ENCODE results near the gene NDUFA8. TPM values are rescaled to one million over a fixed set of nuclear protein-coding genes. Genes with fewer than 3 reads are reported as not detected.

Gene NDUFA8
- total RNA-seq, 4 donors from 2014 or later = 17.2 to 33.8 (median 28.9) TPM

DNA sequence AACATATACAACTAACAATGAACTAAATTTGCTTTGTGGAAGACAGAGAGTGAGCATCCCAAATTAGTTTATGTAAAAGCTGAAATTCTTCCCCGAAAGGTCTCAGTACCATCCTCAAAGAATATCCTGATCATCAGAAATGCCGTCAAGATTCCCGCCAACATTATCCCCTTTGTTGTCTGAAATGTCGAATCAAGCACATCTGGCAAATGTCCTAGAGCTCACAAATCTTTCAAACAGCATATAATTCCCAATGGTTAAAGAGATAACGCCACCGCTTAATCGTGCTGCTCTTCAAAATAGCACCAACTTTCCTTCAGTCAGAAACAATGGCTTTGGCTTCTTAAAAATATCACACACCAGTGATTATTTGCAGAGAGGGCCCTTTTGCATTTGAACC is 23.9 kb upstream of the NDUFA8 start:
- intact Hi-C loops (cut with DNase I; ENCODE audit: low total_unique reads) = no loop called here
- TF ChIP-seq, protein P1, sequence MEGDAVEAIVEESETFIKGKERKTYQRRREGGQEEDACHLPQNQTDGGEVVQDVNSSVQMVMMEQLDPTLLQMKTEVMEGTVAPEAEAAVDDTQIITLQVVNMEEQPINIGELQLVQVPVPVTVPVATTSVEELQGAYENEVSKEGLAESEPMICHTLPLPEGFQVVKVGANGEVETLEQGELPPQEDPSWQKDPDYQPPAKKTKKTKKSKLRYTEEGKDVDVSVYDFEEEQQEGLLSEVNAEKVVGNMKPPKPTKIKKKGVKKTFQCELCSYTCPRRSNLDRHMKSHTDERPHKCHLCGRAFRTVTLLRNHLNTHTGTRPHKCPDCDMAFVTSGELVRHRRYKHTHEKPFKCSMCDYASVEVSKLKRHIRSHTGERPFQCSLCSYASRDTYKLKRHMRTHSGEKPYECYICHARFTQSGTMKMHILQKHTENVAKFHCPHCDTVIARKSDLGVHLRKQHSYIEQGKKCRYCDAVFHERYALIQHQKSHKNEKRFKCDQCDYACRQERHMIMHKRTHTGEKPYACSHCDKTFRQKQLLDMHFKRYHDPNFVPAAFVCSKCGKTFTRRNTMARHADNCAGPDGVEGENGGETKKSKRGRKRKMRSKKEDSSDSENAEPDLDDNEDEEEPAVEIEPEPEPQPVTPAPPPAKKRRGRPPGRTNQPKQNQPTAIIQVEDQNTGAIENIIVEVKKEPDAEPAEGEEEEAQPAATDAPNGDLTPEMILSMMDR (IDR thresholded peaks at IDR 0.05) = no peak
- no peak for TF ChIP-seq POLR2A (IDR thresholded peaks at IDR 0.05)
- 39% methylated on average over 7 of the region's 7 CpGs for WGBS, 2 donors
- H3K4me3 ChIP-seq (ENCODE audit: low read depth, poor library complexity, severe bottlenecking) = no peak overlapping the region
- DNase-seq (ENCODE audit: low spot score in 2 of 2) = no peak

DNA sequence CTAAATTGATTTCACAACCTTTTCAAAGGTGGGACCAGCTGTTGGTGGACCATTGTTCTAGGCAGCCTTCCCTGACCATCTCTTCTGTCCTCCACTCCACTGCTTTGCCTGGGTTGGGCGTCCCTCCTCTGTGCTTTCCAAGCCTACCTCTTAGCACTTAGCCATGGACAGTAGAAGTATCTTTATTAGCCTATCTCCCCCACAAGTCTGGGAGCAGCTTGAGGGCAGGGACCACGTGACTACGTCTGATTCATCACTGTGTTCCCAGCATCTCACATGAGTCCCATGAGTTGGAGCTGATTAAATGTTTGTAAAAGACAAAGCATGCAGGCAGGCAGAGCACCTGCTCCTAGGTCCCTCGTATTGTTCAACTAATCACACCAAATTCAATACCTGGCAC is 21.1 kb upstream of the NDUFA8 start:
- intact Hi-C loops (cut with DNase I; ENCODE audit: low total_unique reads) = no loop called here
- WGBS, 2 donors = 23 to 70% methylated on average over 4 of the region's 4 CpGs
- no peak overlapping the region for H3K4me3 ChIP-seq (ENCODE audit: low read depth, poor library complexity, severe bottlenecking)
- no peak for TF ChIP-seq POLR2A (IDR thresholded peaks at IDR 0.05)
- TF ChIP-seq, protein P1 (IDR thresholded peaks at IDR 0.05) = no peak
- DNase-seq (ENCODE audit: low spot score in 2 of 2) = no peak

DNA sequence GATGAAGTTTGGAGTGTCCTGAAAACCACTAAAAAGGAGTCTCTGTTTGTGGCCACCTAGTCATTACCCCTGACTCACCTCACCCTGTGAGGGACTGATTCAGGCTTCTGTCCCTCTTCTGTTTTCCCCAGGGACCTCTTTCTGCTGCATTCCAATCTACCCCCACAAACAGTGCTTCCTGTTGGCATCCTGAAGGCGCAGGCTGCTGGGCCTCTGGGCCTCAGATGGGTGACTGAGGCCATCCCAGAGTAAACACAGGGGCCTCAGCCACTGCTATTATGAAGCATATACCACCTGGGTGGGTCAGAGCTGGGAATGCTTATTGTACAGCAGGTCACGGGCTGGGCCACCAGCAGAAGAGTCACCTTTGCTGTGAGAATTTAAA is 20.1 kb upstream of the NDUFA8 start:
- no peak for DNase-seq (ENCODE audit: low spot score in 2 of 2)
- 79 to 81% methylated on average over 2 of the region's 2 CpGs for WGBS, 2 donors
- intact Hi-C loops (cut with DNase I; ENCODE audit: low total_unique reads) = no loop called here
- no peak for TF ChIP-seq POLR2A (IDR thresholded peaks at IDR 0.05)
- TF ChIP-seq, protein P1 (IDR thresholded peaks at IDR 0.05) = no peak
- no peak overlapping the region for H3K4me3 ChIP-seq (ENCODE audit: low read depth, poor library complexity, severe bottlenecking)

DNA sequence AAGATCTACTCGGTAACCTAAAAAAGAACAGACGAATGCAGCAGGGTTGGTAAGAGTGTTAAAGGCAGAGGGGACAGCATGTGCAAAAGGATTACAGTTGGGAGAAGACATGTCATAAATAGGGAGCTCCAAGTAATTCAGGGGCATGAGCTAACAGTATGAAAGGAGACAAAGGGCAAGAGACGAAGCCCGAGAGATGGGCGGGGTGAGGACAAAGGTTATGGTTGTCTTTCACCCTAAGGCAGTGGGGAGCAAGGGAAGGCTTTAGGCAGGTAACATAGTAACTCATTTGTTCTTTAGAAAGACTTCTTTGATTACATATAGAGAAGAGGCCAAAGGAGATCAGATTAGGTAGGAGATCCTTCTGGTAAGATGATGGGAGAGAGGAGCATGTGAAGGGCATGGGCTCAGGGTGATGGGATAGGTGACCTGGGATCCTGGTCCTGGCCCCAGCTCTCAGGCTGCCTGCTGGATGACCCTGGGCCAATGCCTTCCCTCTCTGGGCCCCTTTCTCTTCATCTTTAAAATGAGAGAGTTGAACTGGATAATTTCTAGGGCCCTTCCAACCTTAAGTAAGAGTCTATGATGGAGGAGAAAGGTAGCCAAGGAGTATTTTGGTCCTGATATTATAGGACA is 19.6 kb upstream of the NDUFA8 start:
- intact Hi-C loops (cut with DNase I; ENCODE audit: low total_unique reads) = no loop called here
- TF ChIP-seq POLR2A (IDR thresholded peaks at IDR 0.05) = no peak
- TF ChIP-seq, protein P1 (IDR thresholded peaks at IDR 0.05) = no peak
- H3K4me3 ChIP-seq (ENCODE audit: low read depth, poor library complexity, severe bottlenecking) = no peak overlapping the region
- WGBS, 2 donors = 72 to 75% methylated on average over 5 of the region's 5 CpGs
- no peak for DNase-seq (ENCODE audit: low spot score in 2 of 2)

DNA sequence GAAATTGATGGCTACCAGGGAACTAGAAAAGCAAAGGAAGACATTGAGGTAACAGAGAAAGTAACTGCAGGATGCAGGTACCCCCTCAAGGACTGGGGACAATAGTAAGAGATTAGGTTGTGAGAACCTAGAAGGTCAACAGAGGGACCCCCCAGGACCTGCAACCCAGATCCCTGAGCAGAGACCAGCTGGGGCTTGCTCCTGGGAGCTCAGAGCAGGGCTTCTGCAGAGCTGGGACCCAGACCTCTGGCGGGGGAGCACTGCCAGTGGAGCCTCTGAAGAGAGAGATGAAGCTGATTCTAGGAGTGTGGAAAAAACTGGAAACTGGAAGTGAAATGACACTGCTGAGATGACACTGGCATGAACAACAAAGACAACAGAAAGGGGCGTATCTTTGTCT is 17.3 kb upstream of the NDUFA8 start:
- DNase-seq (ENCODE audit: low spot score in 2 of 2) = no peak
- intact Hi-C loops (cut with DNase I; ENCODE audit: low total_unique reads) = no loop called here
- H3K4me3 ChIP-seq (ENCODE audit: low read depth, poor library complexity, severe bottlenecking) = no peak overlapping the region
- TF ChIP-seq, protein P1 (IDR thresholded peaks at IDR 0.05) = no peak
- TF ChIP-seq POLR2A (IDR thresholded peaks at IDR 0.05) = no peak
- WGBS, 2 donors = 83 to 84% methylated on average over 2 of the region's 2 CpGs

GRCh38 chr9:122173670-122174069 is 14.1 kb upstream of the NDUFA8 start:
- no peak overlapping the region for H3K4me3 ChIP-seq (ENCODE audit: low read depth, poor library complexity, severe bottlenecking)
- DNase-seq (ENCODE audit: low spot score in 2 of 2) = no peak
- WGBS, 2 donors = 80 to 83% methylated on average over 3 of the region's 3 CpGs
- intact Hi-C loops (cut with DNase I; ENCODE audit: low total_unique reads) = no loop called here
- TF ChIP-seq, protein P1 (IDR thresholded peaks at IDR 0.05) = no peak
- no peak for TF ChIP-seq POLR2A (IDR thresholded peaks at IDR 0.05)

Data from lower leg skin (tissue), 4 donors.